IMR-90 (cell line): ENCODE data around the gene GSTM1.

Experiments
- BHLHE40 ChIP-seq: fragments of 150-350 bp; IDR thresholded peaks from 2 replicates; pipeline ENCODE4 v1.6.1; 2016; ENCODE audit warnings: mild to moderate bottlenecking, low read depth, low read length
- CEBPB ChIP-seq: IDR thresholded peaks from 2 replicates; pipeline ENCODE4 v1.6.1; 2012; ENCODE audit warnings: low read depth, low read length, improper control_type of control experiment
- CTCF ChIP-seq: conservative IDR thresholded peaks from 2 replicates; pipeline ENCODE4 v1.5.1; 2012; ENCODE audit warnings: mild to moderate bottlenecking, low read depth, low read length, improper control_type of control experiment
- ELK1 ChIP-seq: fragments of 150-350 bp; IDR thresholded peaks from 2 replicates; pipeline ENCODE4 v1.6.1; 2016; ENCODE audit warnings: low read depth, mild to moderate bottlenecking, low read length, moderate library complexity, borderline replicate concordance
- FOS ChIP-seq: fragments of 150-350 bp; IDR thresholded peaks from 2 replicates; pipeline ENCODE4 v1.6.1; 2016; ENCODE audit warnings: low read depth, low read length
- MAFK ChIP-seq: IDR thresholded peaks from 2 replicates; pipeline ENCODE4 v1.6.1; 2012; ENCODE audit warnings: low read depth, low read length, improper control_type of control experiment
- MAZ ChIP-seq: IDR thresholded peaks from 2 replicates; pipeline ENCODE4 v1.6.1; 2012; ENCODE audit warnings: low read depth, mild to moderate bottlenecking, low read length, improper control_type of control experiment, moderate library complexity, borderline replicate concordance
- MXI1 ChIP-seq: IDR thresholded peaks from 2 replicates; pipeline ENCODE4 v1.6.1; 2012; ENCODE audit warnings: low read depth, mild to moderate bottlenecking, low read length, moderate library complexity, borderline replicate concordance
- NFE2L2 ChIP-seq: fragments of 150-350 bp; IDR thresholded peaks from 2 replicates; pipeline ENCODE4 v1.6.1; 2016; ENCODE audit warnings: low read depth, mild to moderate bottlenecking, low read length
- POLR2A ChIP-seq: IDR thresholded peaks from 2 replicates; pipeline ENCODE4 v1.6.1; 2012; ENCODE audit warnings: mild to moderate bottlenecking, low read depth, low read length
- RAD21 ChIP-seq: IDR thresholded peaks from 2 replicates; pipeline ENCODE4 v1.6.1; 2012; ENCODE audit warnings: low read length, improper control_type of control experiment
- RCOR1 ChIP-seq: IDR thresholded peaks from 2 replicates; pipeline ENCODE4 v1.6.1; 2012; ENCODE audit warnings: mild to moderate bottlenecking, low read length, improper control_type of control experiment; ENCODE audit not compliant: insufficient replicate concordance
- SMC3 ChIP-seq: fragments of 150-350 bp; IDR thresholded peaks from 2 replicates; pipeline ENCODE4 v1.6.1; 2016; ENCODE audit warnings: low read depth, mild to moderate bottlenecking, antibody characterized with exemption, low read length, moderate library complexity
- USF2 ChIP-seq: fragments of 150-350 bp; IDR thresholded peaks from 2 replicates; pipeline ENCODE4 v1.6.1; 2017; ENCODE audit warnings: mild to moderate bottlenecking, antibody characterized with exemption, low read length, low read depth

GRCh38 chr1:109705411-109705810 is 17.8 kb downstream of the GSTM1 start:
- TF ChIP-seq RAD21 (no peak), CTCF (no peak), CEBPB (no peak), POLR2A (no peak), ELK1 (no peak), USF2 (no peak), SMC3 (no peak), BHLHE40 (no peak), MAFK (no peak), RCOR1 (no peak), MAZ (no peak), NFE2L2 (no peak), FOS (no peak), MXI1 (no peak)
